ENCODE measurements around the gene ASTN1.

Gene ASTN1

GRCh38 chr1:176866011-176866714 lies 298.3 kb downstream of the ASTN1 start:
- Histone ChIP-seq H3K4me3 (ENCODE audit: low read length) (no peak overlapping the region), H3K27me3 (ENCODE audit: insufficient read depth, low read length) (no peaks in the 10 kb centered on the region), H3K9me3 (ENCODE audit: insufficient read depth, low read depth, low read length) (no peaks in the 10 kb centered on the region), H3K36me3 (ENCODE audit: insufficient read depth, low read length) (no peaks in the 10 kb centered on the region), H3K27ac (ENCODE audit: low read depth, low read length) (no peak overlapping the region), H3K4me1 (ENCODE audit: insufficient read depth, low read length) (no peaks in the 10 kb centered on the region), H3K9ac (ENCODE audit: low read depth, low read length) (no peak overlapping the region)
- WGBS, result no CpG with 5 or more reads among the region's 1 CpG

GRCh38 chr1:176864211-176864610 lies 300.3 kb downstream of the ASTN1 start:
- WGBS, result 94% methylated on average over 9 of the region's 9 CpGs
- Histone ChIP-seq H3K27me3 (ENCODE audit: insufficient read depth, low read length) (no peaks in the 10 kb centered on the region), H3K27ac (ENCODE audit: low read depth, low read length) (no peak overlapping the region), H3K9me3 (ENCODE audit: insufficient read depth, low read depth, low read length) (no peaks in the 10 kb centered on the region), H3K9ac (ENCODE audit: low read depth, low read length) (no peak overlapping the region), H3K4me1 (ENCODE audit: insufficient read depth, low read length) (no peaks in the 10 kb centered on the region), H3K36me3 (ENCODE audit: insufficient read depth, low read length) (no peaks in the 10 kb centered on the region), H3K4me3 (ENCODE audit: low read length) (no peak overlapping the region)

- WGBS, result 73% methylated on average over 4 of the region's 4 CpGs
- no peaks in the 10 kb centered on the region for H3K27me3 ChIP-seq (ENCODE audit: insufficient read depth, low read length)
- H3K27ac ChIP-seq (ENCODE audit: low read depth, low read length), result no peak overlapping the region
- no peak overlapping the region for H3K9ac ChIP-seq (ENCODE audit: low read depth, low read length)
- no peaks in the 10 kb centered on the region for H3K4me1 ChIP-seq (ENCODE audit: insufficient read depth, low read length)
- no peaks in the 10 kb centered on the region for H3K9me3 ChIP-seq (ENCODE audit: insufficient read depth, low read depth, low read length)
- no peak overlapping the region for H3K4me3 ChIP-seq (ENCODE audit: low read length)
- H3K36me3 ChIP-seq (ENCODE audit: insufficient read depth, low read length), result no peaks in the 10 kb centered on the region
These were observed 300.9 kb downstream of the ASTN1 start for GRCh38 chr1:176863613-176864012.

- Histone ChIP-seq H3K9ac (ENCODE audit: low read depth, low read length) (no peak overlapping the region), H3K4me3 (ENCODE audit: low read length) (no peak overlapping the region), H3K36me3 (ENCODE audit: insufficient read depth, low read length) (no peaks in the 10 kb centered on the region), H3K27me3 (ENCODE audit: insufficient read depth, low read length) (no peaks in the 10 kb centered on the region), H3K9me3 (ENCODE audit: insufficient read depth, low read depth, low read length) (no peaks in the 10 kb centered on the region), H3K4me1 (ENCODE audit: insufficient read depth, low read length) (no peaks in the 10 kb centered on the region), H3K27ac (ENCODE audit: low read depth, low read length) (no peak overlapping the region)
- WGBS, result 92% methylated on average over 4 of the region's 4 CpGs
These were observed 306.0 kb downstream of the ASTN1 start for GRCh38 chr1:176858433-176858916.

- no peaks in the 10 kb centered on the region for H3K36me3 ChIP-seq (ENCODE audit: insufficient read depth, low read length)
- no peaks in the 10 kb centered on the region for H3K9me3 ChIP-seq (ENCODE audit: insufficient read depth, low read depth, low read length)
- no peak overlapping the region for H3K9ac ChIP-seq (ENCODE audit: low read depth, low read length)
- H3K4me1 ChIP-seq (ENCODE audit: insufficient read depth, low read length), result no peaks in the 10 kb centered on the region
- 92% methylated on average over 4 of the region's 4 CpGs for WGBS
- no peak overlapping the region for H3K27ac ChIP-seq (ENCODE audit: low read depth, low read length)
- H3K27me3 ChIP-seq (ENCODE audit: insufficient read depth, low read length), result no peaks in the 10 kb centered on the region
- no peak overlapping the region for H3K4me3 ChIP-seq (ENCODE audit: low read length)
These were observed 306.9 kb downstream of the ASTN1 start for GRCh38 chr1:176857632-176858031.

GRCh38 chr1:176854758-176855745 lies 309.5 kb downstream of the ASTN1 start:
- no peaks in the 10 kb centered on the region for H3K9me3 ChIP-seq (ENCODE audit: insufficient read depth, low read depth, low read length)
- no peaks in the 10 kb centered on the region for H3K36me3 ChIP-seq (ENCODE audit: insufficient read depth, low read length)
- no peaks in the 10 kb centered on the region for H3K27me3 ChIP-seq (ENCODE audit: insufficient read depth, low read length)
- H3K27ac ChIP-seq (ENCODE audit: low read depth, low read length), result no peak overlapping the region
- no peak overlapping the region for H3K4me3 ChIP-seq (ENCODE audit: low read length)
- H3K4me1 ChIP-seq (ENCODE audit: insufficient read depth, low read length), result no peaks in the 10 kb centered on the region
- WGBS, result 97% methylated on average over 7 of the region's 7 CpGs
- H3K9ac ChIP-seq (ENCODE audit: low read depth, low read length), result no peak overlapping the region

- H3K36me3 ChIP-seq (ENCODE audit: insufficient read depth, low read length), result no peaks in the 10 kb centered on the region
- no peak overlapping the region for H3K27ac ChIP-seq (ENCODE audit: low read depth, low read length)
- 95% methylated on average over 4 of the region's 4 CpGs for WGBS
- no peaks in the 10 kb centered on the region for H3K27me3 ChIP-seq (ENCODE audit: insufficient read depth, low read length)
- no peak overlapping the region for H3K4me3 ChIP-seq (ENCODE audit: low read length)
- no peaks in the 10 kb centered on the region for H3K4me1 ChIP-seq (ENCODE audit: insufficient read depth, low read length)
- H3K9ac ChIP-seq (ENCODE audit: low read depth, low read length), result no peak overlapping the region
- no peaks in the 10 kb centered on the region for H3K9me3 ChIP-seq (ENCODE audit: insufficient read depth, low read depth, low read length)
These were observed 310.4 kb downstream of the ASTN1 start for GRCh38 chr1:176854121-176854520.

- WGBS, result 89% methylated on average over 3 of the region's 3 CpGs
- no peak overlapping the region for H3K9ac ChIP-seq (ENCODE audit: low read depth, low read length)
- H3K27me3 ChIP-seq (ENCODE audit: insufficient read depth, low read length), result no peaks in the 10 kb centered on the region
- no peak overlapping the region for H3K4me3 ChIP-seq (ENCODE audit: low read length)
- no peaks in the 10 kb centered on the region for H3K36me3 ChIP-seq (ENCODE audit: insufficient read depth, low read length)
- no peaks in the 10 kb centered on the region for H3K4me1 ChIP-seq (ENCODE audit: insufficient read depth, low read length)
- H3K27ac ChIP-seq (ENCODE audit: low read depth, low read length), result no peak overlapping the region
- no peaks in the 10 kb centered on the region for H3K9me3 ChIP-seq (ENCODE audit: insufficient read depth, low read depth, low read length)
These were observed 311.0 kb downstream of the ASTN1 start for GRCh38 chr1:176853503-176853902.

GRCh38 chr1:176852124-176852523 lies 312.4 kb downstream of the ASTN1 start:
- 92% methylated on average over 3 of the region's 3 CpGs for WGBS
- Histone ChIP-seq H3K9me3 (ENCODE audit: insufficient read depth, low read depth, low read length) (no peaks in the 10 kb centered on the region), H3K27me3 (ENCODE audit: insufficient read depth, low read length) (no peaks in the 10 kb centered on the region), H3K27ac (ENCODE audit: low read depth, low read length) (no peak overlapping the region), H3K9ac (ENCODE audit: low read depth, low read length) (no peak overlapping the region), H3K4me1 (ENCODE audit: insufficient read depth, low read length) (no peaks in the 10 kb centered on the region), H3K4me3 (ENCODE audit: low read length) (no peak overlapping the region), H3K36me3 (ENCODE audit: insufficient read depth, low read length) (no peaks in the 10 kb centered on the region)

- Histone ChIP-seq H3K9ac (ENCODE audit: low read depth, low read length) (no peak overlapping the region), H3K4me3 (ENCODE audit: low read length) (no peak overlapping the region), H3K36me3 (ENCODE audit: insufficient read depth, low read length) (no peaks in the 10 kb centered on the region), H3K27me3 (ENCODE audit: insufficient read depth, low read length) (no peaks in the 10 kb centered on the region), H3K9me3 (ENCODE audit: insufficient read depth, low read depth, low read length) (no peaks in the 10 kb centered on the region), H3K27ac (ENCODE audit: low read depth, low read length) (no peak overlapping the region), H3K4me1 (ENCODE audit: insufficient read depth, low read length) (no peaks in the 10 kb centered on the region)
- WGBS, result 79% methylated on average over 4 of the region's 4 CpGs
These were observed 313.6 kb downstream of the ASTN1 start for GRCh38 chr1:176850871-176851270.

- H3K27me3 ChIP-seq (ENCODE audit: insufficient read depth, low read length), result no peaks in the 10 kb centered on the region
- no peaks in the 10 kb centered on the region for H3K4me1 ChIP-seq (ENCODE audit: insufficient read depth, low read length)
- H3K9me3 ChIP-seq (ENCODE audit: insufficient read depth, low read depth, low read length), result no peaks in the 10 kb centered on the region
- no peaks in the 10 kb centered on the region for H3K36me3 ChIP-seq (ENCODE audit: insufficient read depth, low read length)
- no peak overlapping the region for H3K9ac ChIP-seq (ENCODE audit: low read depth, low read length)
- H3K27ac ChIP-seq (ENCODE audit: low read depth, low read length), result no peak overlapping the region
- H3K4me3 ChIP-seq (ENCODE audit: low read length), result no peak overlapping the region
- 97% methylated on average over 2 of the region's 3 CpGs for WGBS
These were observed 315.2 kb downstream of the ASTN1 start for GRCh38 chr1:176849281-176849680.

Measured in HUES64 (cell line).